Transverse colon (tissue), 4 donors: ENCODE results near the gene EHF.

Source experiments
- EP300 ChIP-seq: sonication (generic); formaldehyde crosslinking; IDR thresholded peaks from one replicate; pipeline ENCODE4 v1.6.1; 2017; ENCODE audit warnings: antibody characterized with exemption, low read depth
- POLR2AphosphoS5 ChIP-seq, 3 donors: sonication (generic); formaldehyde crosslinking; IDR thresholded peaks; one replicate each; pipeline ENCODE4 v1.6.1; 2016; ENCODE audit warnings: antibody characterized with exemption in 3 of 3
- TF ChIP-seq, protein P1 (sequence below), 5 experiments: fragments of 200-600 bp in 3 of 5; fragments of 450-650 bp in 2 of 5; sonication (generic) in 3 of 5; IDR thresholded peaks; 1 replicate in 2 of 5; 2 replicates in 3 of 5; pipeline ENCODE4 v1.5.1; 2016 to 2017; ENCODE audit warnings: antibody characterized with exemption in 5 of 5, inconsistent platforms in 3 of 5, mild to moderate bottlenecking in 2 of 5, moderate library complexity in 1 of 5

DNA sequence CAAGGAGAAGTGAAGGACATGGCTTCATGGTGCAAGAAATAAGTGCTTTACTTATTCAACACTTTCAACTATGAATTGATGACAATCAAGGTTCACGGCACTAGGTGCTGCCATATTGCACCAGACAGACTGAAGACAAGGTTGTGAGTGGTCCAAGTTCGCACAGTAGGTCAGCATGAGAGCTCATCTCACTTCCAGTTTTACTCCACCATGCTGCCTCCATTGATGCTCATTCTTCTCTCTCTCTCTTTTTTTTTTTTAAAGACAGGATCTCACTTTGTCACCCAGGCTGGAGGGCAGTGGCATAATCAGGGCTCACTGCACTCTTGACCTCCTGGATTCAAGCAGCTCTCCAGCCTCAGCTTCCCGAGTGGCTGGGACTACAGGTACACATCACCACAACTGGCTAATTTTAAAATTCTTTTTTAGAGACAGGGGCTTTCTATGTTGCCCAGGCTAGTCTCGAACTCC, 47.7 kb downstream of the EHF start:
- no peak for TF ChIP-seq EP300
- TF ChIP-seq, protein P1, sequence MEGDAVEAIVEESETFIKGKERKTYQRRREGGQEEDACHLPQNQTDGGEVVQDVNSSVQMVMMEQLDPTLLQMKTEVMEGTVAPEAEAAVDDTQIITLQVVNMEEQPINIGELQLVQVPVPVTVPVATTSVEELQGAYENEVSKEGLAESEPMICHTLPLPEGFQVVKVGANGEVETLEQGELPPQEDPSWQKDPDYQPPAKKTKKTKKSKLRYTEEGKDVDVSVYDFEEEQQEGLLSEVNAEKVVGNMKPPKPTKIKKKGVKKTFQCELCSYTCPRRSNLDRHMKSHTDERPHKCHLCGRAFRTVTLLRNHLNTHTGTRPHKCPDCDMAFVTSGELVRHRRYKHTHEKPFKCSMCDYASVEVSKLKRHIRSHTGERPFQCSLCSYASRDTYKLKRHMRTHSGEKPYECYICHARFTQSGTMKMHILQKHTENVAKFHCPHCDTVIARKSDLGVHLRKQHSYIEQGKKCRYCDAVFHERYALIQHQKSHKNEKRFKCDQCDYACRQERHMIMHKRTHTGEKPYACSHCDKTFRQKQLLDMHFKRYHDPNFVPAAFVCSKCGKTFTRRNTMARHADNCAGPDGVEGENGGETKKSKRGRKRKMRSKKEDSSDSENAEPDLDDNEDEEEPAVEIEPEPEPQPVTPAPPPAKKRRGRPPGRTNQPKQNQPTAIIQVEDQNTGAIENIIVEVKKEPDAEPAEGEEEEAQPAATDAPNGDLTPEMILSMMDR (IDR thresholded peaks at IDR 0.05), result no peak
- TF ChIP-seq POLR2AphosphoS5 (IDR thresholded peaks at IDR 0.05), result no peak
